Superior temporal gyrus (tissue), 1 donor: ENCODE results near the gene RAB30.

Source experiments
- DNase-seq: peaks from one replicate; pipeline ENCODE4 v3.0.0-alpha.2; 2016; ENCODE audit errors: extremely low spot score

Gene RAB30, protein sequence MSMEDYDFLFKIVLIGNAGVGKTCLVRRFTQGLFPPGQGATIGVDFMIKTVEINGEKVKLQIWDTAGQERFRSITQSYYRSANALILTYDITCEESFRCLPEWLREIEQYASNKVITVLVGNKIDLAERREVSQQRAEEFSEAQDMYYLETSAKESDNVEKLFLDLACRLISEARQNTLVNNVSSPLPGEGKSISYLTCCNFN

DNA sequence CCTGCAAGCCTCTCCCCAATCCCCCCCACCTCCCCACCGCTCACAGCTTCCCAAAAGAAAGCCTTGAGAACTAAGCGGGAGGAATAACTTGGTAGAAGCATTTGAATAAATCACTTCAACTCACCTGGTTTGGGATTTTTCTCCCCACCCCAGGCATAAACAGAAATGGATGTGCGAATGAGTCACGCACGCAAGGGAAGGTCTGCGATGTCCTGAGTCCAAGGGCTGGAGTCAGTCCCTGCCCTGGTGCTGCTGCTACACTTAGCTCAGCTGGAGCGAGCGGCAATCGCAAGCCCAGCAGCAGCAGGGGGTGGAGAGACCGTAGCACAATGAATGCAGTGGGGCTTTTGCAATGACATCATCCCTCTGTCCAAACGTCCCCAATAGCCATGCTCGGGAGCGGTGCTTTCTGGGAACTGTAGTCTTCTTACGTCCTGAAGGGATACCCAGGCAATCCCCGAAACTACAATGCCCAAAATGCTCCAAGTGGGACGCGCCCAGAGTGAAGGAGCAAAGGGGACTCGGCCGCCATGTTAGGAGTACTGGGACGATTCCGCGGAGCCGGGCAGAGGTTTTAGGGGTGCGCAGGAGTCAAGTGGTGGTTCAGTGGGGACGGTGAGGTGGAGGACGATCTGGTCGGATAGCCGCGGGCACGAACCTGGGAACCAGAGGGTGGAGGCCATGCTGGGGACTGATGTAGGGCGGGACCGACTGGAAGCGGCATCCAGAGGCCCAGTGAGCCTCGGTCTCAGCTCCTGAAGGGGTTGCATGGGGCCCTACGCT lies at the start of gene RAB30:
Gene RAB30, minus strand, starts transcription at position 331 of the 783 bp plus-strand sequence. CDS start 74,581 bp downstream, outside the sequence.
- DNase-seq = peak; percentile 100

GRCh38 chr11:83120327-83120726 lies 48.6 kb upstream of the RAB30 start:
- DNase-seq = no peak

- DNase-seq = no peak
Observed at GRCh38 chr11:83119216-83119615, 47.5 kb upstream of the RAB30 start.

DNA sequence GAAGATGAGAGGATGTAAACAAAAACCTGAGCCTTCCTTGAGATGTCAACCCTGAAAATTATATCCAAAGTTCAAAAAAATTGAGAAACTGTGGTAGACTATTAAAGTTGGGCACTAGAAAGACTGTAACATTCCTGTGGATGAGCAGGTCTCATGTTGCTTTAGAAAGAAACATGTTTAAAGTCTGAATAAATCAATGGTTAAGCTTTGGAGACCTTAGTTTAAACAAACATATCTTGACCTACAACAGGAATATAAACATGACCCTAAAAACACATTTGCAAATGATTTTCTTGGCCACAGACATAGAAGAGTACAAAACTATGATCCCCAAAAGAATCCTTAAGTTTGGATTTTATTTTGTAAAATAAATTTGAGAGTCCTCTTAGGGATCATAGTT lies 47.1 kb upstream of the RAB30 start:
- DNase-seq = no peak

- DNase-seq = no peak
Observed at GRCh38 chr11:83116015-83116641, 44.4 kb upstream of the RAB30 start.

DNA sequence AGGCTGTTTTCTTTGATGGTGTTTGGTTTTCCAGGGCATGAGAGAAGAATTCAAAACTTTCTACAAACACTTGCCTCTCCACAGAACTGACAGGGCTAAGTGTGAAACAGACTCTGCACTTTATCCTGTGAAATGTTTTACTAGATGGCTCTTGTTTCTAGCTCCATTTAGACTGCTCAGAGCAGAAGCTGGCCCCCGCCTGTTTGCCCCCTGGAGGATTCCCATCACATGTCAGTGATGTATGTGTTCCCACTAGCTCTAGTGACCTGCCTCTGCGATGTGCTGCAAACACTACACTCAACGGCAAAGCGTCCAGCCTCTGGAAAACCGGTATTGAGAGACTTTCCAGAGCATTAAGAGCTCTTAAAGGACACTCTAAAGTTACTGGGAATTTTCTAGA lies 43.9 kb upstream of the RAB30 start:
- DNase-seq = no peak

GRCh38 chr11:83115026-83115425 lies 43.3 kb upstream of the RAB30 start:
- no peak for DNase-seq

GRCh38 chr11:83112886-83113285 lies 41.2 kb upstream of the RAB30 start:
- no peak for DNase-seq

DNA sequence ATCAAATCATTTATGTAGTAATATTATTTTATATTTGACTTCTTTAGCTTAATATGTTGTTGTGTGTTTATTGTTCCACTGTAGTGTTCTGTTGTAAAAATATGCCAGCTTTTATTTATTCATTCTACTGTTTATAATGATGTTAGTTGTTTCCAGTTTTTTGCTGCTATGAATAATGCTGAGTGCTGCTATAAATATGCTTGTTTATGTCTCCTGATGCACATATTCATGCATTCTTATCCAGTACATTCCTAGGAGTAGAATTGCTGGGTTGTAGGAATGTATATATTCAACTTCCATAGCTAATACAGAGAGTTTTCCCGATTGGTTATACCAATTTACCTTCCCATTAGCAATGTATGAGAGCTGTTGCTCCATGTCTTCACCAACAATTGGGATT lies 33.5 kb upstream of the RAB30 start:
- no peak for DNase-seq

GRCh38 chr11:83102834-83103233 lies 31.1 kb upstream of the RAB30 start:
- no peak for DNase-seq

DNA sequence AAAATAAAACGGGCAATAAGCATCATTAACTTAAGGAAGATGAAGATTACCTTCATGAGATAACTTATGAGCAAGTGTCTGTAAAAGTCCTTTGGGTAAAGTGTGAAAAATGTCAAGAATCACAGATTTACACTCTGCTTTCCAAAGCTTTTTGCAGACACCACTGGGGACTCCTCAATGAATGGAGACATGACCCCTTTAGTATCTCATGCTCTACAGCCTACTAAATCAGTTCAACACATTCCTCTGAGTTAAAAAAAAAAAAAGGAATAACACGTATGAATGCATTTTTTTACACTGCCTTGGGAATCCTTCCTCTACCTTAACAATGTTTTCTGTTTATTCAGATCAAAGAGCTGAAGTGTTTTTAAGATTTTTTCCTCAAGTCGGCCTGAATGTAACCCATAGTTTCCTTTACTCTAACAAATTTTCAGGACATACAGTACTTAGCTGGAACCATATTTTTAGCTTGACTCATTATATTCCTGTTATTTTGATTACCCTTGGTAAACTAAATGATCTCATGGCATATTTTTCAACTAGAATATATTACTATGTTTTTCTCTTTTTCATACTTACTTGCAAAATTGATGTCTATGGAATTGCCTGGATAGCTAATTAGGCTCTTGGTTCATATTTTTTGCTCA lies 25.9 kb upstream of the RAB30 start:
- DNase-seq = no peak

- DNase-seq = no peak
Observed at GRCh38 chr11:83093634-83094033, 21.9 kb upstream of the RAB30 start.

- DNase-seq = no peak
Observed at GRCh38 chr11:83092488-83093384, 21.0 kb upstream of the RAB30 start.

- DNase-seq = no peak
Observed at GRCh38 chr11:83088965-83089364, 17.3 kb upstream of the RAB30 start.

DNA sequence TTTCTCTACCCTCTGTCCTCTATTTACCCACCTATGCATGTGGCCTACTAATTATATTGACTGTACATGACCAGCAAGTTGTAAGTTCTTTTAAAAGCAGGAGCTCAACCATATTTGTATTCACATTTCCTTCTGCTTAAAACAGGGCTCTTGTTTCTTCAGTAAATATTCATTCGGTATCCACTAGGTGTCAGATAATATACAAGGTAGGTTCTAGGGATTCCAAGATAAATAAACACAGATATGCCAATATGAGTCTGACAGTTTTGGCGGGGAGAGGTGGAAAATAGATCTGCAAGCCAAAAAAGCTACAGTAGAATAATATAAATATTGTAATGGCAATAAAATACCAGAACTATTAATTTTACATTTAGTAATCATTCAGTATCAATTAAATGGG lies 15.3 kb upstream of the RAB30 start:
- DNase-seq = no peak

GRCh38 chr11:83079820-83080219 lies 8.1 kb upstream of the RAB30 start:
- DNase-seq = no peak

GRCh38 chr11:83078269-83078668 lies 6.6 kb upstream of the RAB30 start:
- DNase-seq = no peak

GRCh38 chr11:83073884-83074283 lies 2.2 kb upstream of the RAB30 start:
- DNase-seq = no peak

- no peak for DNase-seq
Observed at GRCh38 chr11:83073258-83073657, 1.6 kb upstream of the RAB30 start.

DNA sequence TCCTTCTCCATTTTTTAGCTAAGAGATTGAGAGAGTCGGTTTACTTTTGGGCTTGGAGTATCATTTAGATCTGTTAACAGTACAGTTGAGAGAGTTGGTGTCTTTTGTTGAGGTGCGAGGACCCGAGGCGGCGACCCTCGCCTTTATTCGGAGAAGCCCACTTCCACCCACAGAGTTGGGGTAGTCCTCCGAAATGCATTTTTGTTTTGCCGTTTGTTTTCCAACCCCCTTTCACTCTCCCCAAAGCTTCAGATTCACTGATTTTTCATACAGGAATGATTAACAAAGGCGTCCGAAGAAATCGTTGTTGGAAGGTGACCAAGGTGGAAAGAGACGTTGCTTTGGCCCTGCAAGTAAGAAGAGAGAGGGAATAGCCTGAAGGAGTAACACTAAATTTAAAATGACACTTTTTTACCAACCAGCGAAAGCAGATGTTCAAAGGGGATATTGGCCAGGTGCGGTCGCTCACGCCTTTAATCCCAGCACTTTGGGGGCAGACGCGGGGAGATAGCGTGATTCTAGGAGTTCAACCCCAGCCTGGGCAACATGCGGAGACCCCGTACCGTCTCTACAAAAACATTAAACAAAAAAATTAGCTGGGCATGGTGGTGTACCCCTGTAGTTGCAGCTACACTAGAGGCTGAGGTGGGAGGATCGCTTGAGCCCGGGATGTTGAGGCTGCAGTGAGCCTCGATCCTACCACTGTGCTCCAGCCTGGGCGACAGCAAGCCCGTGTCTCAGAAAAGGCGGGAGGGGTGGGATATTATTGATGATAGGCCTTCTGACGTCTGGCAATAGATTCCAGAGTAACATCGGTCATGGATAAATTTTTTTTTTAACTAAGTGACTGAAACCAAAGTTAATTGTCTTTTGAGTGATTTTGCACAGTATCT lies 899 bp upstream of the RAB30 start:
- no peak for DNase-seq
